Islet precursor cell (in vitro differentiated cells): Measurements from ENCODE around the gene TMC4.
"Not testable (repeated sequence)": the region's sequence is repeated elsewhere in the genome, so short reads cannot be mapped to it uniquely, and the experiment has no call there.

Source experiments
- DNase-seq: peaks from one replicate; pipeline ENCODE4 v3.0.0-alpha.2; 2018

The TMC4 gene

GRCh38 chr19:54172471-54173358 lies at the start of gene TMC4:
TSS of gene TMC4 (minus strand) at chr19:54173160. CDS start at chr19:54173117, 43 bp downstream.
- peak; percentile 90 for DNase-seq

- not testable (repeated sequence) for DNase-seq
These were observed 49.0 kb upstream of the TMC4 start for GRCh38 chr19:54221947-54222346.

- not testable (repeated sequence) for DNase-seq
These were observed 46.7 kb upstream of the TMC4 start for GRCh38 chr19:54219702-54220101.

- DNase-seq = no peak
These were observed 46.2 kb upstream of the TMC4 start for GRCh38 chr19:54218960-54219661.

GRCh38 chr19:54218259-54218658 lies 45.3 kb upstream of the TMC4 start:
- DNase-seq = no peak

GRCh38 chr19:54217517-54218247 lies 44.7 kb upstream of the TMC4 start:
- DNase-seq = peak; percentile 86

- DNase-seq = no peak
These were observed 43.9 kb upstream of the TMC4 start for GRCh38 chr19:54216869-54217268.

GRCh38 chr19:54214734-54215133 lies 41.8 kb upstream of the TMC4 start:
- not testable (repeated sequence) for DNase-seq

- not testable (repeated sequence) for DNase-seq
These were observed 41.3 kb upstream of the TMC4 start for GRCh38 chr19:54214217-54214616.

- DNase-seq = no peak
These were observed 38.3 kb upstream of the TMC4 start for GRCh38 chr19:54211235-54211634.

- DNase-seq = no peak
These were observed 37.0 kb upstream of the TMC4 start for GRCh38 chr19:54209811-54210494.

- DNase-seq = peak; percentile 71
These were observed 36.3 kb upstream of the TMC4 start for GRCh38 chr19:54209058-54209810.

GRCh38 chr19:54208784-54209057 lies 35.8 kb upstream of the TMC4 start:
- DNase-seq = peak; percentile 69

- DNase-seq = no peak
These were observed 35.2 kb upstream of the TMC4 start for GRCh38 chr19:54207983-54208783.

GRCh38 chr19:54207676-54207982 lies 34.7 kb upstream of the TMC4 start:
- DNase-seq = no peak

GRCh38 chr19:54207193-54207592 lies 34.2 kb upstream of the TMC4 start:
- not testable (repeated sequence) for DNase-seq

- no peak for DNase-seq
These were observed 33.8 kb upstream of the TMC4 start for GRCh38 chr19:54206831-54207177.

GRCh38 chr19:54206030-54206830 lies 33.3 kb upstream of the TMC4 start:
- DNase-seq = no peak

- no peak for DNase-seq
These were observed 32.0 kb upstream of the TMC4 start for GRCh38 chr19:54204767-54205468.

- DNase-seq = no peak
These were observed 30.2 kb upstream of the TMC4 start for GRCh38 chr19:54203151-54203611.
